A549 (cell line): ENCODE results near the gene RBM24. TPM values are rescaled to one million over a fixed set of nuclear protein-coding genes. Genes with fewer than 3 reads are reported as not detected.

Experiments
- ATAC-seq, 2 experiments: fragments of 200-7000 bp in 1 of 2; fragments of >200 bp in 1 of 2; cut with Nextera tagmentation in 1 of 2; cut with Tn5 transposase in 1 of 2; 3 replicates each; pipeline versions ENCODE4 v1.8.0 to v1.9.1; 2018 to 2020; ENCODE audit warnings: mild to moderate bottlenecking in 1 of 2, moderate library complexity in 1 of 2
- CTCF ChIA-PET: fragments of 300-600 bp; sonication (Branson Sonifier 250); formaldehyde crosslinking; extraction: SDS; loops from one replicate; lab custom pipeline; 2021; ENCODE audit warnings: antibody characterized with exemption, inconsistent platforms; lab: Yijun Ruan, JAX
- POLR2A ChIA-PET: fragments of 350-600 bp; formaldehyde crosslinking; extraction: SDS; loops from one replicate; lab custom pipeline; 2021; ENCODE audit warnings: antibody characterized with exemption, inconsistent platforms; lab: Yijun Ruan, JAX
- DNase-seq, 2 experiments: peaks; one replicate each; pipeline versions ENCODE4 v3.0.0 to v3.0.0-alpha.2; 2011 to 2016; ENCODE audit warnings: low read depth in 1 of 2, low spot score in 1 of 2
- FAIRE-seq: peaks from 2 replicates; lab custom pipeline; 2011; peaks lifted over from hg19 to GRCh38; lab: Jason Lieb, UNC
- H3K27ac ChIP-seq, 2 experiments: fragments of >200 bp; sonication (Bioruptor Twin); formaldehyde crosslinking; 3 replicates each; pipeline ENCODE4 v1.5.1; 2016 to 2017
- H3K4me1 ChIP-seq: fragments of >200 bp; sonication (Bioruptor Twin); formaldehyde crosslinking; 3 replicates; pipeline ENCODE4 v1.6.1; 2016
- H3K4me2 ChIP-seq: fragments of >200 bp; sonication (Bioruptor Twin); formaldehyde crosslinking; 3 replicates; pipeline ENCODE4 v1.6.1; 2016
- H3K4me3 ChIP-seq: fragments of >200 bp; sonication (Bioruptor Twin); formaldehyde crosslinking; 3 replicates; pipeline ENCODE4 v1.5.1; 2016
- H3K9me3 ChIP-seq: fragments of >200 bp; sonication (Bioruptor Twin); formaldehyde crosslinking; 3 replicates; pipeline ENCODE4 v1.6.1; 2016
- BHLHE40 ChIP-seq: IDR thresholded peaks from 2 replicates; pipeline ENCODE4 v1.6.1; 2012; ENCODE audit warnings: low read depth, low read length, inconsistent platforms
- E2F6 ChIP-seq: IDR thresholded peaks from 2 replicates; pipeline ENCODE4 v1.6.1; 2012; ENCODE audit warnings: low read depth, borderline replicate concordance
- EHMT2 ChIP-seq: fragments of 200-600 bp; sonication (generic); IDR thresholded peaks from 2 replicates; pipeline ENCODE4 v1.6.1; 2016; ENCODE audit warnings: antibody characterized with exemption, low read depth, mild to moderate bottlenecking, moderate library complexity
- HES2 ChIP-seq: fragments of >200 bp; sonication (Bioruptor Twin); formaldehyde crosslinking; IDR thresholded peaks from 2 replicates; pipeline ENCODE4 v1.6.1; 2016
- HMGXB4 ChIP-seq: fragments of 250-450 bp; sonication (Bioruptor Pico); IDR thresholded peaks from 2 replicates; pipeline ENCODE4 v1.5.0; 2021; ENCODE audit warnings: mild to moderate bottlenecking, moderate library complexity, borderline replicate concordance
- JUN ChIP-seq, 2 experiments: fragments of >200 bp; sonication (Bioruptor Twin); formaldehyde crosslinking; IDR thresholded peaks; 2 replicates in 1 of 2; 3 replicates in 1 of 2; pipeline ENCODE4 v1.6.1; 2016 to 2017
- MAX ChIP-seq: IDR thresholded peaks from 2 replicates; pipeline ENCODE4 v1.6.1; 2012
- PBX3 ChIP-seq: IDR thresholded peaks from 2 replicates; pipeline ENCODE4 v1.6.1; 2012
- PHF8 ChIP-seq: fragments of 200-600 bp; sonication (generic); IDR thresholded peaks from 2 replicates; pipeline ENCODE4 v1.6.1; 2016; ENCODE audit warnings: low read depth, mild to moderate bottlenecking, antibody characterized with exemption, moderate library complexity, borderline replicate concordance
- POLR2A ChIP-seq: IDR thresholded peaks from 2 replicates; pipeline ENCODE4 v1.6.1; 2012; ENCODE audit warnings: mild to moderate bottlenecking, low read length
- POLR2AphosphoS2 ChIP-seq: conservative IDR thresholded peaks from 2 replicates; pipeline ENCODE4 v1.6.1; 2012; ENCODE audit warnings: low read length, improper control_type of control experiment, inconsistent platforms
- RARB ChIP-seq: fragments of 250-450 bp; sonication (Bioruptor Pico); IDR thresholded peaks from 2 replicates; pipeline ENCODE4 v1.8.0; 2021; ENCODE audit warnings: mild to moderate bottlenecking, moderate library complexity
- REST ChIP-seq: fragments of 200-600 bp; sonication (generic); IDR thresholded peaks from 2 replicates; pipeline ENCODE4 v1.6.1; 2016; ENCODE audit warnings: antibody characterized with exemption, mild to moderate bottlenecking, moderate library complexity
- RFX5 ChIP-seq: fragments of 450-650 bp; IDR thresholded peaks from 2 replicates; pipeline ENCODE4 v1.7.1; 2014; ENCODE audit warnings: antibody characterized with exemption, mild to moderate bottlenecking, moderate library complexity
- SMC3 ChIP-seq: fragments of >200 bp; sonication (Bioruptor Twin); formaldehyde crosslinking; IDR thresholded peaks from 3 replicates; pipeline ENCODE4 v1.6.1; 2018; ENCODE audit warnings: inconsistent platforms
- TP53 ChIP-seq: fragments of 250-450 bp; sonication (Bioruptor Pico); IDR thresholded peaks from 2 replicates; pipeline ENCODE4 v1.5.0; 2021; ENCODE audit warnings: mild to moderate bottlenecking, moderate library complexity
- ZFP36 ChIP-seq: fragments of 450-650 bp; IDR thresholded peaks from 2 replicates; pipeline ENCODE4 v1.6.1; 2014; ENCODE audit warnings: borderline replicate concordance; ENCODE audit not compliant: partially characterized antibody
- ZSCAN20 ChIP-seq: fragments of 250-450 bp; sonication (Bioruptor Pico); IDR thresholded peaks from 2 replicates; pipeline ENCODE4 v1.8.0; 2022; ENCODE audit warnings: mild to moderate bottlenecking, moderate library complexity
- whole genome bisulfite sequencing: methylation state at CpG from one replicate; pipeline ENCODE4 v1.1.6; 2017; ENCODE audit errors: missing lambda C conversion rate; 5-methylcytosine and 5-hydroxymethylcytosine counted together
- polyA plus RNA-seq, 4 experiments: library from polyadenylated mRNA; depleted of rRNA in 3 of 4; stranded (reverse); fragments of >200 nt; fragmentation: RNase III in 1 of 4; extraction: RNeasy Plus Mini Kit Qiagen cat#74134 plus additional on column Dnase treatment in 1 of 4; gene quantifications; 2 replicates in 3 of 4; 3 replicates in 1 of 4; pipeline ENCODE4 v1.2.3, GENCODE V29; 2011 to 2017

RBM24 gene
- polyA plus RNA-seq, 2 of the 4 experiments (the other 2 are of a cell fraction), result 13.7 to 27.5 TPM

GRCh38 chr6:17280138-17280537 is 1.0 kb upstream of the RBM24 start:
- peak overlapping the region; percentile 89 for H3K4me2 ChIP-seq
- peaks cover 41% of the 10 kb centered on the region for H3K4me1 ChIP-seq
- peak overlapping the region; percentile 90 for H3K4me3 ChIP-seq
- H3K9me3 ChIP-seq, result no peaks in the 10 kb centered on the region
- WGBS, result 14% methylated on average over 6 of the region's 11 CpGs
- peak; percentile 4 to 39; a peak in 3 of 6 replicates for ATAC-seq
- FAIRE-seq, result no peak
- no peak for DNase-seq
- TF ChIP-seq ZSCAN20 (CRISPR knock-in tag) (no peak), TP53 (CRISPR knock-in tag) (no peak), REST (no peak), HMGXB4 (no peak), PHF8 (no peak), EHMT2 (no peak), PBX3 (no peak), POLR2AphosphoS2 (no peak), BHLHE40 (no peak), E2F6 (no peak), RARB (CRISPR knock-in tag) (no peak)
- H3K27ac ChIP-seq, result peak overlapping the region; percentile 84 to 99
- CTCF ChIA-PET, result interaction anchor here (1.1 to 2.5 kb wide), 8 partner anchors 9 to 304 kb away, joined by 3 to 14 read pairs (median 3); no protein-coding TSS in a partner anchor
- POLR2A ChIA-PET, result interaction anchor here (1.3 to 1.5 kb wide), 2 partner anchors 138 to 300 kb away, joined by 5 to 7 read pairs; no protein-coding TSS in a partner anchor

- peak overlapping the region; percentile 84 to 99 for H3K27ac ChIP-seq
- peak overlapping the region; percentile 90 for H3K4me3 ChIP-seq
Measured at GRCh38 chr6:17280552-17281090, 540 bp upstream of the RBM24 start.

More at GRCh38 chr6:17280552-17281090, 540 bp upstream of the RBM24 start:
- ATAC-seq (peak; percentile 76 to 83), DNase-seq (peak in 1 of 2 experiments; percentile 63), FAIRE-seq (no peak)
- peaks cover 41% of the 10 kb centered on the region for H3K4me1 ChIP-seq
- WGBS, result 0% methylated on average over 3 of the region's 55 CpGs
- no peaks in the 10 kb centered on the region for H3K9me3 ChIP-seq
- peak overlapping the region; percentile 89 for H3K4me2 ChIP-seq
- ChIA-PET POLR2A (interaction anchor here (0.6 to 1.5 kb wide), 3 partner anchors 113 to 300 kb away, joined by 3 to 7 read pairs (median 5); partner anchors contain the start of gene CAP2), CTCF (interaction anchor here (0.6 to 2.5 kb wide), 9 partner anchors 10 to 304 kb away, joined by 3 to 14 read pairs (median 3); no protein-coding TSS in a partner anchor)
- no peak for TF ChIP-seq HES2
- TF ChIP-seq POLR2AphosphoS2, result no peak
- TF ChIP-seq PBX3, result 0 out of 2 replicates have a peak, but pooled peaks have one; percentile 38
- TF ChIP-seq RARB (CRISPR knock-in tag), result no peak
- peak in 1 of 2 experiments; percentile 43; a peak in 1 of 5 replicates for TF ChIP-seq JUN (IDR thresholded peaks at IDR 0.05)
- TF ChIP-seq TP53 (CRISPR knock-in tag), result no peak
- TF ChIP-seq ZFP36, result no peak
- peak; percentile 39 for TF ChIP-seq POLR2A
- TF ChIP-seq ZSCAN20 (CRISPR knock-in tag), result no peak
- no peak for TF ChIP-seq SMC3
- no peak for TF ChIP-seq EHMT2
- TF ChIP-seq MAX, result peak; percentile 50; the same call in 1 of the 2 replicates
- TF ChIP-seq RFX5, result no peak
